K562 (cell line): ENCODE results near the gene PREP. TPM values are rescaled to one million over a fixed set of nuclear protein-coding genes. Genes with fewer than 3 reads are reported as not detected.

Source experiments
- ATAC-seq: fragments of 200-7000 bp; cut with Tn5 transposase; 3 replicates; pipeline ENCODE4 v1.9.1; 2020; ENCODE audit warnings: moderate library complexity
- BruUV-seq: library from RNA; stranded (reverse); fragments of 400-500 nt; replicated peaks from 2 replicates; lab custom pipeline; 2021; lab: Mats Ljungman, UMichigan
- CTCF ChIA-PET: fragments of 300-600 bp; formaldehyde crosslinking; extraction: SDS; loops from one replicate; lab custom pipeline; 2021; ENCODE audit warnings: low intra/inter-chr PET ratio; lab: Yijun Ruan, JAX
- POLR2A ChIA-PET: fragments of 300-600, 350-650 bp; sonication (Branson Sonifier 250); formaldehyde crosslinking; extraction: SDS; loops from one replicate; lab custom pipeline; 2021; ENCODE audit warnings: antibody characterized with exemption, inconsistent platforms; lab: Yijun Ruan, JAX
- DNase-seq, 4 experiments: peaks; one replicate each; pipeline versions ENCODE4 v3.0.0 to v3.0.0-alpha.2; 2011 to 2018; ENCODE audit warnings: low spot score in 3 of 4, mixed read lengths in 3 of 4; ENCODE audit errors: extremely low read depth in 1 of 4
- FAIRE-seq: peaks from 2 replicates; lab custom pipeline; 2011; peaks lifted over from hg19 to GRCh38; lab: Jason Lieb, UNC
- H2AFZ ChIP-seq: 2 replicates; pipeline ENCODE4 v1.6.0; 2011; ENCODE audit warnings: low read depth, low read length, control low read depth, inconsistent platforms
- H3K27ac ChIP-seq: fragments of 200-600 bp; 3 replicates; pipeline ENCODE4 v1.8.0; 2011; ENCODE audit warnings: low read depth, mild to moderate bottlenecking, control low read depth, inconsistent platforms, low read length, moderate library complexity, mixed read lengths; ENCODE audit errors: extremely low read depth
- H3K27me3 ChIP-seq, 2 experiments: fragments of 300-600 bp in 1 of 2; 2 replicates in 1 of 2; 3 replicates in 1 of 2; pipeline versions ENCODE4 v1.6.0 to v1.8.0; 2011; ENCODE audit warnings: inconsistent platforms in 2 of 2, low read length in 2 of 2, mild to moderate bottlenecking in 1 of 2, mixed read lengths in 1 of 2, moderate library complexity in 1 of 2; ENCODE audit not compliant: control insufficient read depth in 2 of 2, insufficient read depth in 2 of 2
- H3K36me3 ChIP-seq: fragments of 300-600 bp; 3 replicates; pipeline ENCODE4 v1.8.0; 2011; ENCODE audit warnings: mild to moderate bottlenecking, low read length, inconsistent platforms; ENCODE audit not compliant: control insufficient read depth, insufficient read depth
- H3K4me1 ChIP-seq, 2 experiments: fragments of 200-600 bp in 1 of 2; replicated peaks in 1 of 2; 2 replicates in 1 of 2; 3 replicates in 1 of 2; pipeline versions ENCODE4 v1.5.1 to v1.8.0; 2011; ENCODE audit warnings: inconsistent platforms in 2 of 2, low read length in 2 of 2, mild to moderate bottlenecking in 1 of 2, mixed read lengths in 1 of 2, moderate library complexity in 1 of 2; ENCODE audit not compliant: control insufficient read depth in 2 of 2, insufficient read depth in 2 of 2
- H3K4me2 ChIP-seq: 2 replicates; pipeline ENCODE4 v1.6.1; 2011; ENCODE audit warnings: low read length, control low read depth, inconsistent platforms, mixed read lengths; ENCODE audit not compliant: insufficient read depth
- H3K4me3 ChIP-seq: fragments of 200-600 bp; sonication (generic), shearing (Covaris generic); 2 replicates; pipeline ENCODE4 v1.5.1; 2016; ENCODE audit warnings: control low read depth, inconsistent platforms
- H3K79me2 ChIP-seq: fragments of 200-600 bp; 3 replicates; pipeline ENCODE4 v1.8.0; 2011; ENCODE audit warnings: low read length, inconsistent platforms; ENCODE audit not compliant: control insufficient read depth, insufficient read depth
- H3K9ac ChIP-seq, 2 experiments: 2 replicates each; pipeline versions ENCODE4 v1.6.0 to v1.6.1; 2011; ENCODE audit warnings: low read depth in 2 of 2, low read length in 2 of 2, control low read depth in 1 of 2, inconsistent platforms in 1 of 2, mild to moderate bottlenecking in 1 of 2, mixed read lengths in 1 of 2; ENCODE audit not compliant: insufficient read depth in 1 of 2
- H3K9me1 ChIP-seq: one replicate; pipeline ENCODE4 v1.6.0; 2011; ENCODE audit warnings: inconsistent platforms, mild to moderate bottlenecking, low read length, moderate library complexity; ENCODE audit not compliant: control insufficient read depth, insufficient read depth
- H3K9me3 ChIP-seq: replicated peaks from 2 replicates; pipeline ENCODE4 v1.5.1; 2011; ENCODE audit warnings: low read depth, low read length, inconsistent platforms; ENCODE audit not compliant: control insufficient read depth, insufficient read depth
- H4K20me1 ChIP-seq: replicated peaks from 2 replicates; pipeline ENCODE4 v1.6.1; 2011; ENCODE audit warnings: low read length, inconsistent platforms, mixed read lengths; ENCODE audit not compliant: control insufficient read depth, insufficient read depth
- DNMT1 ChIP-seq: fragments of 450-650 bp; IDR thresholded peaks from 2 replicates; pipeline ENCODE4 v1.6.1; 2016; ENCODE audit warnings: antibody characterized with exemption, mild to moderate bottlenecking
- FOXP1 ChIP-seq: sonication (generic); formaldehyde crosslinking; IDR thresholded peaks from 2 replicates; pipeline ENCODE4 v1.8.0; 2022; ENCODE audit warnings: mild to moderate bottlenecking, missing genetic modification reagents
- GABPB2 ChIP-seq: fragments of 250-450 bp; sonication (Bioruptor Pico); conservative IDR thresholded peaks from 2 replicates; pipeline ENCODE4 v1.5.1; 2021; ENCODE audit warnings: mild to moderate bottlenecking
- RBBP5 ChIP-seq: fragments of 200-600 bp; sonication (generic); IDR thresholded peaks from 2 replicates; pipeline ENCODE4 v1.6.1; 2012; ENCODE audit warnings: borderline replicate concordance, mild to moderate bottlenecking, low read length, control low read depth, inconsistent platforms; ENCODE audit not compliant: insufficient read depth, poor library complexity, severe bottlenecking
- RFX1 ChIP-seq: fragments of 450-650 bp; IDR thresholded peaks from 2 replicates; pipeline ENCODE4 v1.6.1; 2016; ENCODE audit warnings: mild to moderate bottlenecking, moderate library complexity
- SFPQ ChIP-seq: fragments of 200-400 bp; formaldehyde crosslinking; IDR thresholded peaks from 2 replicates; pipeline ENCODE4 v1.6.1; 2017; ENCODE audit warnings: mild to moderate bottlenecking, low read depth, low read length, moderate library complexity
- SUPT5H ChIP-seq: fragments of 450-650 bp; IDR thresholded peaks from 2 replicates; pipeline ENCODE4 v1.6.1; 2016
- ZFX ChIP-seq: sonication (generic); formaldehyde crosslinking; IDR thresholded peaks from 2 replicates; pipeline ENCODE4 v1.8.0; 2022; ENCODE audit warnings: mild to moderate bottlenecking, missing genetic modification reagents, moderate library complexity
- ZNF239 ChIP-seq: fragments of 250-450 bp; sonication (Bioruptor Pico); IDR thresholded peaks from 2 replicates; pipeline ENCODE4 v1.4.0; 2020; ENCODE audit warnings: mild to moderate bottlenecking
- WGBS: fragments of 100-300 bp; shearing (Covaris generic); methylation state at CpG from one replicate; pipeline ENCODE4 v1.1.6; 2016; ENCODE audit warnings: low coverage, mixed read lengths; ENCODE audit not compliant: insufficient coverage; ENCODE audit errors: missing lambda C conversion rate; 5-methylcytosine and 5-hydroxymethylcytosine counted together
- in situ Hi-C: fragments of 300-500 bp; cut with MboI; formaldehyde crosslinking; loops from 4 replicates; pipeline ENCODE4 v1.15.0; 2018; ENCODE audit warnings: inconsistent platforms, mixed read lengths
- intact Hi-C: fragments of 100-400 bp; cut with micrococcal nuclease; formaldehyde crosslinking; loops from 2 replicates; pipeline ENCODE4 v1.14.2; 2022
- polyA plus RNA-seq, 8 experiments: library from polyadenylated mRNA; depleted of rRNA in 4 of 8; stranded (reverse) in 5 of 8; unstranded in 3 of 8; fragments of >200 nt; fragmentation: Nextera tagmentation in 2 of 8; fragmentation: Illumina TruSeq in 1 of 8; extraction: Ambion mirVana in 2 of 8; extraction: Trizol in 1 of 8; gene quantifications; 2 replicates each; pipeline versions ENCODE4 v1.2.1 to v1.2.3, GENCODE V29; 2011 to 2014; ENCODE audit warnings: inconsistent platforms in 1 of 8, missing spikeins in 1 of 8
- total RNA-seq, 7 experiments: library from RNA; depleted of rRNA in 6 of 7; stranded (reverse); fragments of >200 nt in 6 of 7; fragmentation: Illumina TruSeq in 2 of 7; extraction: Trizol in 2 of 7; gene quantifications; 2 replicates each; pipeline versions ENCODE4 v1.2.1 to v1.2.3, GENCODE V29; 2011 to 2021; ENCODE audit warnings: low replicate concordance in 1 of 7

PREP gene
- total and polyA plus RNA-seq, 9 of the 15 experiments (the other 6 are each of a cell fraction or from before 2014, with no cell fraction given): 14.1 to 60.8 (median 28.3) TPM

GRCh38 chr6:105318660-105319059 lies 84.2 kb downstream of the PREP start:
- peaks cover 70% of the 10 kb centered on the region for H3K36me3 ChIP-seq
- CTCF ChIA-PET: interaction anchor here (0.6 kb wide), 1 partner anchor 905 kb away, joined by 5 read pairs; no protein-coding TSS in a partner anchor
- H3K27ac ChIP-seq: no peak overlapping the region
- H3K9me3 ChIP-seq: no peaks in the 10 kb centered on the region
- H3K4me3 ChIP-seq: no peak overlapping the region
- H3K4me1 ChIP-seq: no peaks in the 10 kb centered on the region
- H2AFZ ChIP-seq: no peak overlapping the region
- H3K79me2 ChIP-seq: no peaks in the 10 kb centered on the region
- H4K20me1 ChIP-seq: no peaks in the 10 kb centered on the region
- no peaks in the 10 kb centered on the region for H3K9me1 ChIP-seq
- POLR2A ChIA-PET: interaction anchor here (0.6 to 1.1 kb wide), 2 partner anchors 8 to 83 kb away, joined by 3 to 4 read pairs; no protein-coding TSS in a partner anchor
- in situ Hi-C loops: no loop called here
- TF ChIP-seq RFX1 (no peak), SFPQ (no peak), SUPT5H (no peak), ZNF239 (CRISPR knock-in tag) (no peak), DNMT1 (no peak), RBBP5 (no peak), ZFX (CRISPR knock-in tag) (no peak), FOXP1 (no peak), GABPB2 (CRISPR knock-in tag) (no peak)
- FAIRE-seq: no peak
- no peak for DNase-seq
- no TSS peak for BruUV-seq
- H3K27me3 ChIP-seq: no peaks in the 10 kb centered on the region
- no peak overlapping the region for H3K9ac ChIP-seq
- intact Hi-C loops: loop anchor here (10.0 kb wide), 1 partner anchor 86 kb away; the partner anchor contains the start of gene PREP
- no peak overlapping the region for H3K4me2 ChIP-seq
- ATAC-seq: no peak
- 82% methylated on average over 7 of the region's 7 CpGs for WGBS
